Measurements from ENCODE around the gene NPBWR2.
"Not testable (repeated sequence)": the region's sequence is repeated elsewhere in the genome, so short reads cannot be mapped to it uniquely, and the experiment has no call there.

NPBWR2 gene

GRCh38 chr20:64137598-64138031 lies 30.2 kb upstream of the NPBWR2 start:
- no peak for DNase-seq (ENCODE audit: low spot score)
- TF ChIP-seq CTCF (IDR thresholded peaks at IDR 0.05; ENCODE audit: borderline replicate concordance, control extremely low read depth, extremely low read depth, insufficient read depth, missing control alignments), result no peak
- in situ Hi-C loops (cut with MboI; ENCODE audit: low sequenced_read_pairs, unreplicated experiment), result no loop called here

- TF ChIP-seq CTCF (IDR thresholded peaks at IDR 0.05; ENCODE audit: borderline replicate concordance, control extremely low read depth, extremely low read depth, insufficient read depth, missing control alignments), result no peak
- in situ Hi-C loops (cut with MboI; ENCODE audit: low sequenced_read_pairs, unreplicated experiment), result no loop called here
- DNase-seq (ENCODE audit: low spot score), result no peak
These were observed 28.8 kb upstream of the NPBWR2 start for GRCh38 chr20:64136004-64136710.

GRCh38 chr20:64134744-64135143 lies 27.4 kb upstream of the NPBWR2 start:
- DNase-seq (ENCODE audit: low spot score); in situ Hi-C loops (cut with MboI; ENCODE audit: low sequenced_read_pairs, unreplicated experiment): not testable (repeated sequence)

- no peak for DNase-seq (ENCODE audit: low spot score)
- no peak for TF ChIP-seq CTCF (IDR thresholded peaks at IDR 0.05; ENCODE audit: borderline replicate concordance, control extremely low read depth, extremely low read depth, insufficient read depth, missing control alignments)
- in situ Hi-C loops (cut with MboI; ENCODE audit: low sequenced_read_pairs, unreplicated experiment), result no loop called here
These were observed 26.6 kb upstream of the NPBWR2 start for GRCh38 chr20:64133951-64134407.

- DNase-seq (ENCODE audit: low spot score), result no peak
- TF ChIP-seq CTCF (IDR thresholded peaks at IDR 0.05; ENCODE audit: borderline replicate concordance, control extremely low read depth, extremely low read depth, insufficient read depth, missing control alignments), result no peak
- in situ Hi-C loops (cut with MboI; ENCODE audit: low sequenced_read_pairs, unreplicated experiment), result no loop called here
These were observed 24.0 kb upstream of the NPBWR2 start for GRCh38 chr20:64131406-64131805.

GRCh38 chr20:64130876-64131275 lies 23.5 kb upstream of the NPBWR2 start:
- TF ChIP-seq CTCF (IDR thresholded peaks at IDR 0.05; ENCODE audit: borderline replicate concordance, control extremely low read depth, extremely low read depth, insufficient read depth, missing control alignments), result no peak
- in situ Hi-C loops (cut with MboI; ENCODE audit: low sequenced_read_pairs, unreplicated experiment), result no loop called here
- DNase-seq (ENCODE audit: low spot score), result no peak

GRCh38 chr20:64130271-64130670 lies 22.9 kb upstream of the NPBWR2 start:
- no peak for TF ChIP-seq CTCF (IDR thresholded peaks at IDR 0.05; ENCODE audit: borderline replicate concordance, control extremely low read depth, extremely low read depth, insufficient read depth, missing control alignments)
- in situ Hi-C loops (cut with MboI; ENCODE audit: low sequenced_read_pairs, unreplicated experiment), result no loop called here
- DNase-seq (ENCODE audit: low spot score), result no peak

All from GM13976 (cell line).